RWPE2 (cell line): Measurements from ENCODE around the gene LRRC47.

ENCODE experiments used
- ATAC-seq: fragments of 200-7000 bp; cut with Tn5 transposase; 3 replicates; pipeline ENCODE4 v1.9.1; 2021; ENCODE audit warnings: low read depth
- DNase-seq: peaks from one replicate; pipeline ENCODE4 v3.0.0-alpha.2; 2020; ENCODE audit warnings: low spot score
- H3K27ac ChIP-seq: fragments of 450-650 bp; 2 replicates; pipeline ENCODE4 v1.5.1; 2017; ENCODE audit warnings: mild to moderate bottlenecking; ENCODE audit not compliant: poor library complexity, severe bottlenecking
- H3K27me3 ChIP-seq: fragments of 250-450 bp; sonication (Bioruptor Pico); 2 replicates; pipeline ENCODE4 v1.5.1; 2021; ENCODE audit warnings: mild to moderate bottlenecking, moderate library complexity; ENCODE audit not compliant: insufficient read depth, poor library complexity, severe bottlenecking
- H3K36me3 ChIP-seq: fragments of 250-450 bp; sonication (Bioruptor Pico); 2 replicates; pipeline ENCODE4 v1.5.1; 2020; ENCODE audit warnings: low read depth, mild to moderate bottlenecking, moderate library complexity
- H3K4me1 ChIP-seq: fragments of 250-450 bp; sonication (Bioruptor Pico); 2 replicates; pipeline ENCODE4 v1.5.1; 2021; ENCODE audit warnings: mild to moderate bottlenecking, moderate library complexity; ENCODE audit not compliant: insufficient read depth, poor library complexity, severe bottlenecking
- H3K4me3 ChIP-seq: fragments of 250-450 bp; sonication (Bioruptor Pico); 2 replicates; pipeline ENCODE4 v1.5.1; 2021; ENCODE audit warnings: mild to moderate bottlenecking, moderate library complexity; ENCODE audit not compliant: severe bottlenecking
- H3K9me3 ChIP-seq: fragments of 250-450 bp; sonication (Bioruptor Pico); 2 replicates; pipeline ENCODE4 v1.5.1; 2021; ENCODE audit warnings: mild to moderate bottlenecking, moderate library complexity; ENCODE audit not compliant: severe bottlenecking
- CTCF ChIP-seq: fragments of 450-650 bp; IDR thresholded peaks from one replicate; pipeline ENCODE4 v1.5.1; 2017; ENCODE audit warnings: mild to moderate bottlenecking, moderate library complexity; ENCODE audit not compliant: poor library complexity, severe bottlenecking

LRRC47 gene

DNA sequence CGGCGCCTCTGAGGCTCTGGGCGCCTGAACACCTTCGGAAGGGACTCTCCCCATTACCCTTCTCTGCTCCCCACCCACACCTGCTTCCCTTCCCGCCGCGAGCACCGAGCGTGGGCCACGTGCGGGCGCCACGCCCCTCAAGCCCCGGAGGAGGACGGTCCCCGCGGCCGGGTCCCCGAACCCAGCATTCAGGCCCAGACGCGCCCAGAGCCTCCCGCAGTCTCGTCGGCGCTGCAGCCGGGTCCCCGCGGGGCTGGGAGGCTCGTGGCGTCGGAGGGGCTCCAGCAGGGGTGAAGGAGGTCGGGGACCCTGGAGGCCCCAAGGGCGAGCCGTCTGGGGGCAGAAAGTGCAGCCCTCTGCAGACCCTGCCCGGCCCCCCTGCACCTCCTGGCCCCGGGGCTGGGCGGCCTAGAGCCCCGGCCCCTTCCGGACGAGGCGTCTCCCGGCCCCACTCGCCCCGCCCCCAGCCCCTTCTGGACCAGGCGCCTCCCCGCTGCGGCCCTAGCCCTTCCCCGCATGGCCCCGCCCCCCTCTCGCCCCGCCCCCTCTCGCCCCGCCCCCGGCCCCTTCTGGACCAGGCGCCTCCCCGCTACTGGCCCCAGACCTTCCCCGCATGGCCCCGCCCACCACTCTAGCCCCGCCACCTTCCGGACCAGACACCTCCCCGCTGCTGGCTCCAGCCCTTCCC lies 24.1 kb downstream of the LRRC47 start:
- peak; percentile 88 for DNase-seq
- TF ChIP-seq CTCF: no peak
- peak; percentile 76 for ATAC-seq
- H3K36me3 ChIP-seq: no peaks in the 10 kb centered on the region
- H3K4me3 ChIP-seq: peak overlapping the region; percentile 53
- H3K4me1 ChIP-seq: no peaks in the 10 kb centered on the region
- no peaks in the 10 kb centered on the region for H3K27me3 ChIP-seq
- H3K9me3 ChIP-seq: no peaks in the 10 kb centered on the region
- no peak overlapping the region for H3K27ac ChIP-seq

DNA sequence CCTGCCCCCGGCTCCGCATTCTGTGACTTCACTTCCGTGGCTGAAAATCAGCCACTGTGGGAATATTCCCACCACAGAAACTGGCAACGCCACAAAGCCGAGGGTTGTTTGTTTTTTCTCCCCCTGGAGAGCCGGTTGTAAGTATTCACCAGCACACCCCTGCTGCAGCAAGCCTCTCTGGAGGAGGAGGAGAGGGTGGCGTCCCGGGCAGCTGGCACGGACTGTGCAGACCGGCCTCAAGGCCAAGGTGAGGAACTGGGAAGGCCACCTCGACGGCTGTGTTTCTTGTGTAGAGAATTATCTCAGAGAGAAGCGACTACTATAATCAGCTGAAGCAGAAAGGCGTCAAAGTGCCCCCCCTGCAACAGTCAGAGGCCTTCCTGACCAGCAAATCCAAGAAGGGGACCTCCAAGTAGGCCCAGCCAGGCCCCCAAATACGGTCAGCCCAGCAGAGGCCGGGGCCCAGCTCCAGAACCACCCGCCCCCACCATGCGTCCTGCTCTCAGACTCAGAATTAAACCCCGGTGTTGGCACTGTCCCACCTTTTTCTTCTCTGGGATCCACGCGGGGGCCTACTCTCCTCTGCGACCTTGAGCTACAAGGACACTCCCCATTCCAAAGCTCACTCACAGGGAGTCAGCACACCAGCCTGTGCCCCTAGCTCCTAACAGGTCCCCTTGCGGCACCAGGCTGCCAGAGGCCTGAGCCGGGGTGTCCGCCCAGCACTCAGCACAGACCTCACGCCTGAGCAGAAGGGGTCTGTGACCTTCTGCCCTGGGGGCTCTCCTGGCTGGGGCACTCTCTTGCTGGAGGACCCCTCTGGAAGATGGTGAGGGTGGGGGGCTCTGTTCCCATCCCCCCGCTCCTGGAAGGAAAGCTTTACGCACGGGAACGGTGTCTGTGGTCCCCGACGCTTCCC lies 24.9 kb downstream of the LRRC47 start:
- H3K4me1 ChIP-seq: no peaks in the 10 kb centered on the region

DNA sequence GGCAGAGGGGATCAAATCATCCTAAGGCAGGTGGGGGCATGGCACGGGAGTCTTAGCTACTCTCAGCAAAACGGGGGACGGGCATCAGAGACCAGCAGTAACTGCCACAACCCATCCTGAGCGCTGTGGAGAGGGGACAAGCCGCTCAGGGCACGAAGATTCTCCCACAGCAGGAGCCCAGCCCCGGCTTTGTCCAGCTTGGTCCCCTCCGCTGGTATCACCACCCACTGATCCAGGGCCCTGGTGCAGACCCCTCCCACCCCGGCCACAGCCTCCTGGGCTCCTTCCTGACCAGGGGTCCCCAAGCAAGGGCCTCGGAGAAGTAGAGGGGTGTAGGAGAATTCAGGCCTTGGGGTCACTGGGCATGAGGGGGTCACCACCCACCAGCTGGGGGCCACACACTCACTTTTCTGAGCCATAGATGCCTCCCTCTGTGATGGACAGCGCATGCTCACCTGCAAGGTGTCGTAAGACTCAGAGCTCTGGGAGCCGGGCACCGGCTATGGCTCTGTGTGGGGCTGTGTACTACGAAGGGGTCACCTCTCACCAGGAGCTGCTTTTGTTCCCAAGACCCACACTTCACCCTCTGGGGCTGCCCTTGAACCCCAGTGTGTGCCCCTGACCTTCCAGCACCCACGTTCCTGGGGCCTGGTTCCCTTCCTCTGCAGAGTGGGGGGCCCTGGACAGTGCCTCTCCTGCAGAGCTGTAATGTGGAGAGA lies 26.1 kb downstream of the LRRC47 start:
- H3K4me3 ChIP-seq: no peak overlapping the region
- TF ChIP-seq CTCF: no peak
- H3K9me3 ChIP-seq: no peaks in the 10 kb centered on the region
- ATAC-seq: no peak
- DNase-seq: no peak
- no peak overlapping the region for H3K27ac ChIP-seq
- H3K36me3 ChIP-seq: no peaks in the 10 kb centered on the region
- no peaks in the 10 kb centered on the region for H3K27me3 ChIP-seq
- no peaks in the 10 kb centered on the region for H3K4me1 ChIP-seq

More for the DNA sequence above, 24.9 kb downstream of the LRRC47 start:
- peak overlapping the region; percentile 53 for H3K4me3 ChIP-seq
- H3K36me3 ChIP-seq: no peaks in the 10 kb centered on the region
- no peak overlapping the region for H3K27ac ChIP-seq
- no peaks in the 10 kb centered on the region for H3K27me3 ChIP-seq
- no peak for DNase-seq
- ATAC-seq: no peak
- no peak for TF ChIP-seq CTCF
- no peaks in the 10 kb centered on the region for H3K9me3 ChIP-seq

DNA sequence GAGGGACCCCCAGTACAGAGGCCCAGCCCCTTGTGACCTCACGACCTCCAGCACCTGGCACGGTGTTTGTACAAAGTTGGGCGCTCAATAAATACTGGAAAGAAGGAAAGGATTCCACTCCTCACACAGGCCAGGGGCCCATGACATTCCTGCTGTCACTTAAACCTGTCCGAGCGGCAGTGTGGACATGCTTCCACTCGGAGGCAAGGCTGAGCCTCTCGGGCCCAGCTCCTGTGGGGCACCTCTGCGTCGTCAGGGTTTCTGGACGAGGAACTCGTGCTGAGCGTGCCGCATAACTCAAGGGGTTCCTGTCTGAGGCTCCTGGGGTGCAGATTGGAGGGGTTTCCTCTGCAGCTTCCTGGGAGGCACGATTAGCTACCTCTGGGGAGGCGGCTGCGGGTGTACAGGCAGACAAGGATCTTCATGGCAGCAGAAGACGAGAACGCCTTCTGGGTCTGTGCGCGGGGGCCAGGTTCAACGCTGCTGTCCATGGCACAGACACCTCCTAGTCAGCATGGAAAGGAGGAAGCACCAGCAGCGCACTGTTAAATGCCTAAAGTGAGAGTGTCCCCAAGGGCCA lies 27.4 kb downstream of the LRRC47 start:
- Histone ChIP-seq H3K27me3 (peaks cover 4% of the 10 kb centered on the region), H3K9me3 (no peaks in the 10 kb centered on the region), H3K27ac (no peak overlapping the region), H3K36me3 (no peaks in the 10 kb centered on the region), H3K4me1 (no peaks in the 10 kb centered on the region), H3K4me3 (no peak overlapping the region)
- ATAC-seq (no peak), DNase-seq (no peak)
- no peak for TF ChIP-seq CTCF
